GM12874 (cell line): Measurements from ENCODE around the gene CDH4.

Experiments used
- TF ChIP-seq, protein P1 (sequence below): IDR thresholded peaks from 2 replicates; pipeline ENCODE4 v1.5.1; 2011; ENCODE audit warnings: low read depth, mild to moderate bottlenecking, control low read depth, low read length, moderate library complexity; ENCODE audit not compliant: insufficient read depth

CDH4 gene

DNA sequence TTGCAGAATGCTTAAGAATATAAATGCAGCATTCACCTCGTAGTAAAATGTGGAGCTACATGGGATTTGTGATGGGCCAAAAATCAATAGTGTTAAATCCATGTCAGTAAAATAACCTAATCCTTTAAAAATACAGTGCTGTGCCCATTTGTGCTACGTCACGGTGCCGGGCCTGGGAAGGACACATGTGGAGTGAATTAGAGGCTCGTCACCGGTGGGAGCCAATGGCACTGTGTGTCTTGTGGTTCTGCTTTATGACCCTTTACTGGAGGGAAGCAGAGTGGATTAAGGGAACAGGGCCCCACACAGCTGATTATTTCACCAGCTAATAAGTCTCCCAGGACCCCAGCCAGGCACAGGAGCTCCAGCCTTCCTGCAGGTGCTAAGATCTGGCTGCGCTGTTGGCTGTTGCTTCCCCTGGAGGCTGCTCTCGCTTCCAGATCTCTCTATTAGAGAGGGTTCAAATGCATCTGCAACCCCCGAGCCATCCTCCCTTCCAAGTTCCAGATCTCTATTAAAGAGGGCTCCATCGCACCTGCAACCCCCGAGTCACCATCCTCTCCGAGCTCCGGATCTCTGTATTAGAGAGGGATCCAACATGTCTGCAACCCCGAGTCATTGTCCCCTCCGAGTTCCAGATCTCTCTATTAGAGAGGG, 405.8 kb downstream of the CDH4 start:
- TF ChIP-seq, protein P1, sequence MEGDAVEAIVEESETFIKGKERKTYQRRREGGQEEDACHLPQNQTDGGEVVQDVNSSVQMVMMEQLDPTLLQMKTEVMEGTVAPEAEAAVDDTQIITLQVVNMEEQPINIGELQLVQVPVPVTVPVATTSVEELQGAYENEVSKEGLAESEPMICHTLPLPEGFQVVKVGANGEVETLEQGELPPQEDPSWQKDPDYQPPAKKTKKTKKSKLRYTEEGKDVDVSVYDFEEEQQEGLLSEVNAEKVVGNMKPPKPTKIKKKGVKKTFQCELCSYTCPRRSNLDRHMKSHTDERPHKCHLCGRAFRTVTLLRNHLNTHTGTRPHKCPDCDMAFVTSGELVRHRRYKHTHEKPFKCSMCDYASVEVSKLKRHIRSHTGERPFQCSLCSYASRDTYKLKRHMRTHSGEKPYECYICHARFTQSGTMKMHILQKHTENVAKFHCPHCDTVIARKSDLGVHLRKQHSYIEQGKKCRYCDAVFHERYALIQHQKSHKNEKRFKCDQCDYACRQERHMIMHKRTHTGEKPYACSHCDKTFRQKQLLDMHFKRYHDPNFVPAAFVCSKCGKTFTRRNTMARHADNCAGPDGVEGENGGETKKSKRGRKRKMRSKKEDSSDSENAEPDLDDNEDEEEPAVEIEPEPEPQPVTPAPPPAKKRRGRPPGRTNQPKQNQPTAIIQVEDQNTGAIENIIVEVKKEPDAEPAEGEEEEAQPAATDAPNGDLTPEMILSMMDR: no peak

- TF ChIP-seq, protein P1: no peak
Measured at GRCh38 chr20:61658563-61658962, 406.5 kb downstream of the CDH4 start.

GRCh38 chr20:61659246-61659993, 407.4 kb downstream of the CDH4 start:
- TF ChIP-seq, protein P1: no peak

DNA sequence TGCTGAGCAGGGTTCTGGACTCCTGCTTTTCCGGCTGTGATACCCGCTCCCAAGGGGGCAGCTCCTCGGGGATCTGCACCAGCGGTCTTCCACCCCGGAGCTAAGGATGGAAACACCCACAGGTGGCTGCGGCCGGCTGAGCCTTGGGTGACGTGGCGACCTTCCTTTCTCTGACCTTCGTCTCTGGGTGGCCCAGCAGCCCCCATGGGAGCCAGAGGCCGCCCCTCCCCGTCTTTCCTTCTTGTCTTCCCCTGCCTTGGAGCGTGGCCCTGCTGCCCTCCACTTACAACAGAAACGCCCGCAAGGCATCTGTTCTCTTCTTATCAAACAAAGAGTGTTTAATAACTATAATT, 407.9 kb downstream of the CDH4 start:
- TF ChIP-seq, protein P1: no peak

- TF ChIP-seq, protein P1: no peak
Measured at GRCh38 chr20:61660559-61660958, 408.5 kb downstream of the CDH4 start.

- TF ChIP-seq, protein P1: no peak
Measured at GRCh38 chr20:61661025-61661424, 409.0 kb downstream of the CDH4 start.

- TF ChIP-seq, protein P1: no peak
Measured at GRCh38 chr20:61661583-61661982, 409.5 kb downstream of the CDH4 start.
